A204.1 (cell line): ENCODE results near the gene HOMEZ.

ENCODE experiments used
- FAIRE-seq: peaks from 2 replicates; lab custom pipeline; 2012; peaks lifted over from hg19 to GRCh38; lab: Jason Lieb, UNC

HOMEZ gene

DNA sequence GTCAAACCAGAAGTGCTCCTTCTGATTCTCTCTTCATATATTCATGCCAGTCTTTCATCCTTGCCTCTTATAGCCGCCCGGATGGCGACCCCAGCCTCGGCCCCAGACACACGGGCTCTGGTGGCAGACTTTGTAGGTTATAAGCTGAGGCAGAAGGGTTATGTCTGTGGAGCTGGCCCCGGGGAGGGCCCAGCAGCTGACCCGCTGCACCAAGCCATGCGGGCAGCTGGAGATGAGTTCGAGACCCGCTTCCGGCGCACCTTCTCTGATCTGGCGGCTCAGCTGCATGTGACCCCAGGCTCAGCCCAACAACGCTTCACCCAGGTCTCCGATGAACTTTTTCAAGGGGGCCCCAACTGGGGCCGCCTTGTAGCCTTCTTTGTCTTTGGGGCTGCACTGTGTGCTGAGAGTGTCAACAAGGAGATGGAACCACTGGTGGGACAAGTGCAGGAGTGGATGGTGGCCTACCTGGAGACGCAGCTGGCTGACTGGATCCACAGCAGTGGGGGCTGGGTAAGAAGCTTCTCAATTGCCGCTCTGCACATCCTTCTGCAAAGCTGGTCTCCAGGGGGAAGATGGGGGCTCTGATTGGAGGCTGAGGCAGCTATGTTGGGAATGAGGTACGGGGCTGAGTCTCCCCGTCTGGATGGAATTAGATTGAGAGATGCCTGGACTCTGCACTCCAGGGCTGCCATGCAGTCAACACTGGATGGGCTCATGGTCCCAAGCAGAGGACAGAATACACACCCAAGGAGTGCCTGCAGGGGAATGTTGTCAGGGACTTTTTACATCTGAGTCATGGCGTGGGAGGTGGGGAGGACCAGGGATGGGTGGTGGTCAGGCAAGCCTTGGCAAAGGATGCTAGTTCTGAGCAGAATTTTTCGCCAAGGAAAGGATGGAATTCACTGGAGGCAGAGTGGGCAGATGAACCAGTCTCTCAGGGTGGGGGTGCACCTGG lies 22.0 kb upstream of the HOMEZ start:
- FAIRE-seq: no peak

DNA sequence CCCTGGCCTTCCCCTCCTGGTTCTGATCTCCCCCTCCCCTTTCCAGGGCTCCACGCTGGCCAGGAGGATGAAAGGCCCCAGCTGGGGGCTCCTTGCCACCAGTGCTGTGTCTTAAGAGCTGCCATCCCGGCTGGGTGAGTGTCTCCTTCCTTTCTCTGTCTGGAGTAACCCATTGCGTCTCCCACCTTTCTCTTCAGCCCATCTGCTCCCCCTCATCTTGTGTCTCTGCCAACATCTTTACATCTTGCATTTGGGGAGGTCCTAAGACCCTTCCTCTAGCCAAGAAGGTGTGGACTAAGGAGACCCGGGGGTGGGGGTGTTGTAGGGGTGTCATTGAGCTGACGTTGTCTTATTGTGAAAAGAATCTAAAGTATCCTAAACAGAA lies 21.2 kb upstream of the HOMEZ start:
- no peak for FAIRE-seq

DNA sequence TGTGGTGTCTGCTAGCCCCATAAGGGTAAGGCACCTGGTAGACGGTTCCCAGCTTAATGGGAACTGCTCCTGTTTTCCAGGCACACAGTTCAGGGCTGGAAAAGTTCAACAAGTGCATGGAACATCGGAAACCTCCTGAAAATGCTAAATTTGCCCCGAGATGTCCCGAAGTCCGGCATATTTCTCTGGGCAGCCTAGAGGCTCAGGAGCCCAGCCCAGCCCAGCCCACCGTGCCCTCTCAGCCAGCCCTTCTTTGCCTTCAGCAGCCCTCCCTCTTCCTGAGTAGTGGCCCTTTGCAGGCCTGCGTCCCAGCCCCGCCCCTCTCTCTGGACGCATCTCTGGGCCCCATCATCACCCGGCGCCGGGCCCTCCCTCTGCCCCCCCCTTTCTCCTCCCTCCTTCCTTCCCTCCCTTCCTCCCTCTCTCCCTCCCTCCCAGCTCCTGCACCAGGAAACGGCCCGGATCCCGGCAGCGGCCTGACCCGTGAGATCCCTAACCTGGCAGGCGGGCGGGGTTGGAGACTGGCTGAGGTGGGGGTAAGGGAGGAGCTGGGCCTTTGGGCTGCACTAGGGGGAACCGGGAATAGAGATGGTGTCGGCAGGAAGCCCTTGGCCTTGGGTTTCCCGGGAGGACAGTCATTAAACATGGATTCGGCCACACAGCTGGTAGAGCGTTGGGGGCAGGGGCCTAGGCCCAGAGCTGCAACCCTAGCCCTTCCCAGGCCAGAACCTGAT lies 20.6 kb upstream of the HOMEZ start, which contains the start of gene BCL2L2:
BCL2L2 (plus strand) TSS at position 422 of the 734 bp plus-strand sequence. CDS start 935 bp downstream, outside the sequence.
- FAIRE-seq: no peak

DNA sequence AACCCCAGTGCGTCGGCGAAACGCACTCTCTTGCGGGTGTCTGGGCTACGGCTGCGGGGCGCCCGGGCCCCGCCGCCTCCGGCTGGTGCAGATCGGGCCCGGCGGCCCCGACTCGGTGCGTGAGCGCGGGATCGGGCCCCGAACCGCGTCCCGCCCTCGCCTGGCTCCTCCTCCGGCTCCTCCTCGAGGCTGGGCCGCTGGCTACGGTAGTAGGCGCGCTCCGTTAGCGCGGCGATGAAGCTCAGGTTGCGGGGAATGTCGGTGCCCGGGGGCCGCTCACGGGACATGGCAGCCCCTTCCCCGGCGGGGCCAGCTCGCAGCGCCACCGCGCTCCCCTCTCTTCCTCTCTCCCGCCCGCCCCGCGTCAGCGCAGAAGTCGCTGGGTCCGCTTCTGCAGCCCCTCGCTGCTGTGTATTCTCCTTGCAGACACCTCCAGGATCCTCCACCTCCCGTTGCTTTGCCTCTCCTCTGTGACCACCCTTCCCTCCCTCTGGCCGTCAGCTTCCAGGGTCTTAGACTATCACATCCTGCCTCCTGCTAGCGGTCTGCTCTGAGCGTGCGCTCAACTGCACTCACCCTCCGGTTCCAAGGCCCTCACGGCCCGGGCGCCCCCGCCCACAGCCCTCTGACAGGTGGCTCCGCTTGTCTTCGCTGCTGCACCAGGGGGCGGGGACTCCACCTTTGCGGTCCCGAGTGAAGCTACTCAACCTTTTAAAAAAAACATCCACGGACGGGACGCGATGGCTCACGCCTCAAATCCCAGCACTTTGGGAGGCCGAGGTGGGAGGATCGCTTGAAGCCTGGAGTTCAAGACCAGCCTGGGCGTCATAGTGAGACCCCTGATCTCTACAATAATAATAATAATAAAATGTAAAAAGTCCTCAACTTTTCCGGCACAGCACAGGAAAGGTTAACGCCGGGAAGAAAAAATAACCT lies 16.6 kb upstream of the HOMEZ start, which contains the start of gene PPP1R3E:
PPP1R3E (minus strand) TSS at position 570 of the 936 bp plus-strand sequence; CDS start at position 287, 283 bp downstream.
- FAIRE-seq: no peak

DNA sequence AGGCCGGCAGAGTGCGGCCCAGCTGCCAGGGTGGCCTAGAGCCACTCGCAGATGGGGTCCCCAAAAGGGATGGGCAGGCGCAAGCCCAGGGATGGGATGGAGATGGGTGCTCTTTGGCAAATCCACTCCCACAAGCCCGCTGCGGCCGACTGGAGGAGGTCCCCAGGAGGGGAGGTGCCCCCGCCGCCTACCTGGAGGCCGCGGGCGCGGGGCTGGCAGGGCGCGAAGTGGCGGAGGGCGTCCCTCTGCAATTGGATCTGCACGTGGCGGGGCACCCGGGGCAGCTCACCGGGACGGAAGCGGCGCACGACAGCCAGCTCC lies 16.0 kb upstream of the HOMEZ start:
- FAIRE-seq: no peak

DNA sequence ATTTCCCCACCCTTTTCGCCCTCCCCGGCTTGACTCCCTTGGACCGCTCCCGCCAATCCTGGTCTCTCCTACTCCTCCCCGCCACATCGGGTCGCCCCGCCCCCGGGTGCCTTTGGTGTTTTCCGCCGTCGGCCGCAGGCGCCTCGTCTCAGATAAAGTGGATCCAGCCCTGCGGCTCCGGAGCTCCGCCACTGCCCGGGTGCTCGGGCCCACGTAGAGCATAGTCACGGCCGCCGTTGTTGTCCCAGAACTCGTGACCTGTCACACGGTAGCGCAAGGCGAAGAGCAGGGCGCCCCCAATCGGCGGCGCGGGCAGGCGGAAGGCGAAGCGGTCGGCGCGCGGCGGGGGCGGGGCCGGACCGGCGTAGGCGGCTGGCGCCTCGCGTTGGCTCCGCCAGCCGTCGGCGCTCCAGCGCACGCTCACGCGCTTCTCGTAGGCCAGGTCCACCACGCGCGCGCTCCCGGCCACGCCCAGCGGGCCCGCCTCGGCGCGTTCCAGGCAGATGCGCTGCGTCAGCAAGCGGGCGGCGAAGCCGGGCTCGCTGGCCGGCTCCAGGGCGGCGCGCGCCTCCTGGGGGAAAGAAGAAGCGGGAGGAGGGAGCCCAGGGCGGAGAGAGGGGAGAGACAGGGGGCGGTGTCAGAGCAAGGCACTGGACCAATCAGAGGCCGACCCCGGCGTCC lies 15.5 kb upstream of the HOMEZ start:
- no peak for FAIRE-seq

DNA sequence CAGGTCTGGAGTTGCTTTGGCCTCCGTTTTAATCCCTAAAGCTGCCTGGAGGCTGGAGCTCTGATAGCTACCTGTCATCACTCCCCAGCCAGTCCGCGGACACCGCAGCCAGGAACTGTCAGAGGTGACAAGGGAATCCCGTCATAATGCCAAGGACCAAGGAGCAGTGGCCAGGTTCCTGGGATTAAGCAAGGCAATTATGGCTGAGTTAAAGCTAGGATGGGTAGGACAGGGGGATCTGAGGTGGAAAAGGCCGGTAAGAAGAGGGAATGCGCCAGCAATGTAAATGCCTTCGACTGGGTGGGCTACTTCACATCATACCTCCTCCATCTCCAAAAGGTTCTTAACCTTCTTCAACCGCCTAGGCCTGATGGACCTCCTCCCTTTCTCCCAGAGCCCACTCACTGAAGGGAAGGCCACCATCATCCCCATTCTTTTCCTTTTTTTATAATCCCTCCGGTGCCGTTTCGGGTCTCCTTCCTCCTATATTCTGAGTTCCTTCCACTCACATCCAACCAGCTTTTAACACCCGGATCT lies 14.8 kb upstream of the HOMEZ start:
- FAIRE-seq: no peak

DNA sequence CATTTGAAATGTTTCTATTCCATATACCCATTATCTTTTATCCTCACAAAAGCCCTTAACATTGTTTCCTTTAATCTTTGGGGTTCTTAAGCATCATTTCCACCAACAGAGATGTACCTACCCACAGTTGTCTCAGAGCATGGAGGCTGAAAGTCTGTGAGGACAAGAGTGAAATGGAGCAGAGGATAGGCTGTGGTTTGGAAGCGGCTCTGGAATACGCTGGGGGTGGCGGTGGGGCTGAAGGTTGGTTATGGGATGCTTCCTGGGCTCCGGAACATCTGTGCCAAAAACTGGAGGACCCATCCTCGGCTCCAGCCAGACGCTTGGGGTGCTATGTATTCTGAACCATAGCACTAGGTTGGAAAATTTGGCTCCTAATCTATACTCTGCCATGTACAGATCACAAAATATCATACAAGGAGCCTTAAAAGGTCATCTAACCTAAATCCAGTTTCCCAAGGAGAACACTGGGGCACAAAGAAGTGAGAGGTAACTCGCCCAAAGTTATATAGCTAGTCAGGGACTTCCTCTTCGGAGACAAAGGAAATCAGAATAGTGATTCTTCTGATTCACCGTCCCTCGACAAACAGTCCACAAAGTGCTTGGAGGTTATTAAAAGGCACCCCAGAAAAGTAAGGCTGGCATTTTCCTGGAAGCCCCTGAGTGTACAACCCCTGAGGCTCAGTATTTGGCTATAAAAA lies 14.2 kb upstream of the HOMEZ start:
- FAIRE-seq: no peak

DNA sequence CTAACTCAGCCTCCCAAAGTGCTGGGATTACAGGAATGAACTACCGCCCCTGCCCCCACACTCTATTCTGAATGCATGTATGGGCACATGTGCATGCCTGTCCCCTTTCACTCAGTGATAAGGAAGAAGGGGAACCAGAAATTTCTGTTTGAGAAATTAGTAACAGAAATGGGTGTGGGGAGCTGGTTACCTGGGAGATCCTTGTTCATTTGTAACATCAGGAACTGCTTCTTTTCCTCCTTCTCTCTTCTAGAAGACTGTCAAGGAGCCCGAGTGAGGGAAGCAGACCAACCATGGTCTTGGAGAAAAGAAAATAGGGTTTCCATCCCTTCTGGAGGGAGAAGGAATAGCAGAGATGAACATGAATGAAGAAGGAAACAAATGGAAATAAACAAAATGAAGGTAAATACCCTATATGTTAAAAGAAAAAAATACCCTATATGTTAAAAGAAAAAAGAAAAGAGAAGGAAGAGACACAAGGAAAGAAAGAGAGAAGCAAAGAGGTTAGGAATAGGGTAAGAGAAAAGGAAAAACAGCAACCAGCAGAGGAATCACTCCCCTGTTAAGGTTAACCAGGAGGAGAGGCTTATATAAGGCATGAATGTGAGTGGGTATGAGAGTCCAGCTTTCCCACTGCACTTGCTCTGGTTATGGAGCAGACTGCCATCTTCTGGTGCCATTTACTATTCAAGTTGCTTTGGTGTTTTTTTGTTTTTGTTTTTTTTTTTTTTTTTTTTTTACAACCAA lies 13.5 kb upstream of the HOMEZ start:
- FAIRE-seq: no peak

DNA sequence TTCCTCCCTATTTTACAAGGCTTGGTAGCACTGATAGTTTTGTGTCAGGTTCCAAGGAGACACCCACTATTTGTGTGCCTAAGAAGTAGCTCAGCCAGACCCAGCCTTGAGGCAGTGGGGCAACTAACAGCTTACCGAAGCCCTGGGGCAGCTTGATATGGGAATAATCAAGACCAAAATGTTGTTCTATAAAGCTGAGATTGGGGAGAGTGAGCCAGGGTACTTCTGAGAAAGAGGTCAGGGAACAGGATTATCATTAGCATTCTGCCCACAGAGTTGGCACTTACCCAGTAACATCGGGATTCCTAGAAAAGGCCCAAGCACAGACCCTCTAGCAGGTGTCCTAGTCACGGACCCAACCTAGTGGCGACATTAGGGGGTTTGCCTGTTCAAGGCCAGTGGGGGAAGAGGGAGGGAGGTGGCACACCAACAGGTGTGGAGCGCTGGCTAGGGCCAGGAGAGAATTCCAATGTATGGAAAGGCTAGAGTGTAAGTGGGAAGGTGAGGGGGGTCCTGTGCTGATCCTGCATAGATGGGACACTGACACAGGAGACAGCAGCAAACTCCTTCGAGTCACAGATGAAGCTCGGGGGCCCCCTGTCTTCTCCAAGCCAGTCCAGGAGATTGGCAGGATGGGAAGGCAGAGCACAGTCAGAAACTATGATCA lies 11.8 kb upstream of the HOMEZ start:
- FAIRE-seq: no peak

DNA sequence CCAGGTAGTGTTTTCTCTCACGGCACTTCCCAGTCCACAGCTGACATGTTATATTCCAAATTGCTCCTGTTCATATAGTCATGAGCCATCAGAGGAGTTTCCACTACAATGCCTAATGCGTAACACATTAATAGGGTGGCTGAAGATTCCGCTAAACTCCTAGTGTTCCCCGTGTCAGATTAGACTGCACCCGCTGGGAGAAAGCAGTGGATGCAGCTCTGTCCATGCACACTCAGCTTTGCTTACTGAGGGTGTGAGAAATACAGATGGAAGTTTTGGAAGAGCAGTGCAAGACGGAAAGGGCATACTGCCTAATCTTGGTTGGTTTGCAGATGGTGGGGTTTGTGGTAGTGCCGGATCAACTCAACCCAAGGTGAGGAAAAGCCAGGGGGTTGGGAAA lies 11.2 kb upstream of the HOMEZ start:
- FAIRE-seq: no peak

DNA sequence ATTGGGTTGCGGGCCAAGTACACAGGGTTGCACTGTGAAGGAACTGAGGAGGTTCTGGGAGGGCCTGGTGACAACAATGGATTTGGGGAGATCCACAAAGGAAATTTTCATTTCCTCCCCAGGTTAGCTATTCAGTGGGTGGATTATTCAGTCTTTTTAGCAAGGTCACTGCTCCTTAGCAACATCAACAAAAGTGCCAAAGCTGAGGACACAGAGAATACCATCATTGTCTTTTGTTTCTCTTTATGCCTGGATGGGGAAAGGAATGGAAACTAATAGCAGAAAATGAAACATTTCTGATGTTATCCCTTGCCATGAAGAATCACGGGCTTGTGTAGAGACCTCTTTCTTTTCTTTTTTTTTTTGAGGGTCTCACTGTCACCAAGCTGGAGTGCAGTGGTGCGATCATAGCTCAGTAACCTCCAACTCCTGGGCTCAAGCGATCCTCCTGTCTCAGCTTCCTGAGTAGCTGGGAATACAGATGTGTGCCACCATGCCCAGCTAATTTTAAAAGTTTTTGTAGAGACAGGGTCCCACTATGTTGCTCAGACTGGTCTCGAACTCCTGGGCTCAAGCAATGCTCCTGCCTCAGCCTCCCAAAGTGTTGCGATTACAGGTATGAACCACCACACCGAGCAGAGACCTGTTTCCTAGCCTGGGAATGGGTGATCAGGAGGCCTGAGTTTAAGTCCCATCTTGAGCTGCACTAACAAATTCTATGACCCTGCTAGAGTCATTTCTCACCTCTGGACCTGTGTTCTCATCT lies 10.3 kb upstream of the HOMEZ start:
- no peak for FAIRE-seq

DNA sequence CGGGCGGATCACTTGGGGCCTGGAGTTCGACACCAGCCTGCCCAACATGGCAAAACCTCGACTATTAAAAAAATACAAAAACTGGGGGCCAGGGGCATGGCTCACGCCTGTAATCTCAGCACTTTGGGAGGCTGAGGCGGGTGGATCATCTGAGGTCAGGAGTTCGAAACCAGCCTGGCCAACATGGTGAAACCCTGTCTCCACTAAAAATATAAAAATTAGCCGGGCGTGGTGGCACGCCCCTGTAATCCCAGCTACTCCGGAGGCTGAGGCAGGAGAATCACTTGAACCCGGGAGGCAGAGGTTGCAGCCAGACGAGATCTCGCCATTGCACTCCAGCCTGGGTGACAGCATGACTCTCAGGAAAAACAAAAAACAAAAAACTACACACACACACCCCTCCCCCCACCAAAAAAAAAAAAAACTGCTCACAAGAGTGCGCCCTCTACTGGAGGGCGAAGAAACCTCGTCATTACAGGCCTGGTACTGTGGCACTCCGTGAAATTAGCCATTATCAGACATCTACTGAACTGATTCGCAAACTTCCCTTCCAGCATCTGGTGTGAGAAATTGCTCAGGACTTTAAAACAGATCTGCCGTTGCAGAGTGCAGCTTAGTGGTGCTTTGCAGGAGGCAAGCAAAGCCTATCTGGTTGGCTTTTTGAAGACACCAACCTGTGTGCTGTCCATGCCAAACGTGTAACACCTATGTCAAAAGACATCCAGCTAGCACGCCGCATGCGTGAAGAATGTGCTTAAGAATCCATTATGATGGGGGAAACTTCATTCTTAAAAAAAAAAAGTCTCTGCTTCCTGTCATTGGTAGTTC lies 9.0 kb upstream of the HOMEZ start:
- FAIRE-seq: no peak

DNA sequence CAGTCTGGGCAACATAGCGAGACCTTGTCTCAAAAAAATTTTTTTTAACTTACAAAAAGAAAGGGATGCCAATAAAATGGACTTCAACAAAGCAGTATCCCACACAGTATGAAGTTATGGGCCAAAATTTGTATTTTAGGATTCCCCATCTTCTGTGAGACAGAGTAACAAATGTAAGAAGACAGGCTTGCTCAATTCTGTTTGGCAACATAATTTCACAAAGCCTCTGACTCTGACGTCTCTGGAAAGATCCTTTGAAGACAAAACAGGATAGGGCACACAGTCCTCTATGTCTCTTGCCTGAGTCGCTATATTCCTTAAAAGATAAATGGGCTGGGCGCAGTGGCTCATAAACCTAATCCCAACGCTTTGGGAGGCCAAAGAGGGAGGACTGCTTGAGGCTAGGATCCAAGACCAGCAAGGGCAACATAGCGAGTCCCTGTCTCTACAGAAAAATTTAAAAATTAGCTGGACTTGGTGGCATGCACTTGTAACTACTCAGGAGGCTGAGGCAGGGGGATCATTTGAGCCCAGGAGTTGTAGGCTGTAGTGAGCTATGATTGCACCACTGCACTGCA lies 1.1 kb upstream of the HOMEZ start:
- no peak for FAIRE-seq

DNA sequence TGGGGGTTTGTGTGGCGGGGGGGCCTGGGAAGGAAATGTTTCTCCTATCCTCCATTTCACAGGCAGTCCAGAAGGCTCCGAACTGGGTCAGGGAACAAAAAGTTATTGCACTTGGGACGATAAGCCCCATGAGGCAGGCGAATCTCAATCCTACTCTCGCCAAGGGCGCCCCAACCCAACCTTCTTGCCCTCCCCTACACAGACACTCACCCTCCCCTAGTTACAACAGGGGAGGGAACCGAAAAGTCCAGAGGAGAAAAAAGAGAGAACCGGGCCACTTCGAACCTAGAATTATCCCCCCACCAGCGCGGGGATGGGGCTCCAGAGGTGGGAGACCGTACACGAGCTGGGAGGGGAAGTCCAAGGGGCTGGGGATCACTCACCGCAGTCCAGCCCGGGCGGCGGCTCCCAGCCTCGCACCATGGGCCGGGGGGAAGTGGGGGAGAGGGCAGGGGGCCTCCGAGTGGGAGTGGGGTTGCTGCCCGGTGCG lies 357 bp downstream of the HOMEZ start:
- no peak for FAIRE-seq

DNA sequence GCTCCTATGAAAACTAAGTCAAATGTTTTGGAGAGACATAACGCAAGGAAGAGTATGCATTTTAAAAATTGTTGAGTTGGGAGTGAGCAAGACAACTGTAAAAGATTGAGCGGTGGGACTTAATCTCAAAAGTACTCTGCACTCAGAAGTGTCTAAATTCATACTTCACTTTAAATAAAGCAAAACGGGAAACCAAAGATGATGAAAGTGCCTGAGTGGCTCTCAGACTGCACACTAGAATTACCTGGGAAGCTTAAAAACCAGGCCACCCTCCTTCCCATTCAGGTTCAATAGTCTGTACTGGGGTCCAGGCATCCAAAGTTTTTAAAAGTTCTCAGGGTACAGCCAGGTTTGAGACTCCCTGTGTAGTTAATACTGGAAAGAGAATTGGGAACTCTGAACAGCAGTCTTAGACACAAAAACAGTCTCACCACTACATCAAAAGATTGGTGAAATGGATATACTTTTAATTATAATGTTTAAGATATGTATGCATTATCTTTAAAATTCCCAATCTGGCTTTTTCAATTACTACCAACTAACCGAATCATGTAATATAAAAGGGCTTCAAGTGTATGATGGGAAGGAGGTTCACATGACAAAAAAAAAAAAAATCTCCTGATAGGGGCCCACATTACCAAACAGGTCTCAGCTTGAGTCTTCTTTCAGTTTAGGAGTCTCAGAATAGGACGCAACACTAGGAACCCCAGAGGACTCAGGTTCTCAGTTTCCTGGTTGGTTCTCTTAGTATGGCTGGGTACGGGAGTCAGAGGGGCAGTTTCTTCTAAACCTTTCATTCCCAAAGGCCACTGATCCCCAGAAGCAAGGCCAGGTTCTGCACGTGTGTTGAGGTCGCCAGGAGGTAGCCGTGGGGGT lies 1.0 kb downstream of the HOMEZ start:
- FAIRE-seq: no peak
